HCT116 (cell line): ENCODE data around the gene TGM2. TPM values are rescaled to one million over a fixed set of nuclear protein-coding genes. Genes with fewer than 3 reads are reported as not detected.

ENCODE experiments used
- ATAC-seq: fragments of 200-7000 bp; cut with Tn5 transposase; 2 replicates; pipeline ENCODE4 v1.9.1; 2020; ENCODE audit warnings: mild to moderate bottlenecking, moderate library complexity
- BruUV-seq: library from RNA; stranded (reverse); fragments of 400-500 nt; replicated peaks from 2 replicates; lab custom pipeline; 2021; lab: Mats Ljungman, UMichigan
- CTCF ChIA-PET: fragments of 300-600 bp; sonication (Branson Sonifier 250); formaldehyde crosslinking; loops from one replicate; lab custom pipeline; 2021; ENCODE audit warnings: antibody characterized with exemption; lab: Charles Lee
- POLR2A ChIA-PET: fragments of 300-600, 350-600 bp; sonication (Branson Sonifier 250); formaldehyde crosslinking; loops from one replicate; lab custom pipeline; 2021; ENCODE audit warnings: antibody characterized with exemption; lab: Charles Lee
- RAD21 ChIA-PET, 2 experiments: fragments of 300-600 bp; sonication (Branson Sonifier 250); formaldehyde crosslinking; loops; one replicate each; lab custom pipeline; 2023; ENCODE audit warnings: low total read pairs in 2 of 2; ENCODE audit not compliant: uncharacterized antibody in 2 of 2, unreplicated experiment in 2 of 2, low non-redundant PET in 1 of 2; lab: Charles Lee
- DNase-seq: peaks from one replicate; pipeline ENCODE4 v3.0.0-alpha.2; 2010; ENCODE audit warnings: low read depth, low spot score
- H2AFZ ChIP-seq: fragments of 200-600 bp; shearing (Covaris generic), sonication (generic); 2 replicates; pipeline ENCODE4 v1.6.1; 2017; ENCODE audit warnings: low read depth, mixed run types, mixed read lengths, antibody characterized with exemption, low read length; ENCODE audit not compliant: poor library complexity, severe bottlenecking
- H3K27ac ChIP-seq: 2 replicates; pipeline ENCODE4 v1.5.1; 2012; ENCODE audit warnings: low read depth, low read length
- H3K27me3 ChIP-seq: fragments of 200-600 bp; sonication (generic); 2 replicates; pipeline ENCODE4 v1.6.1; 2016; ENCODE audit warnings: mixed run types, low read length, mixed read lengths; ENCODE audit not compliant: insufficient read depth
- H3K36me3 ChIP-seq, 2 experiments: fragments of 200-500 bp in 1 of 2; fragments of 200-600 bp in 1 of 2; sonication (Bioruptor generic) in 1 of 2; sonication (generic) in 1 of 2; 2 replicates each; pipeline versions ENCODE4 v1.5.1 to v1.6.1; 2014 to 2016; ENCODE audit warnings: low read length in 2 of 2, inconsistent platforms in 1 of 2, mixed read lengths in 1 of 2, mixed run types in 1 of 2; ENCODE audit not compliant: insufficient read depth in 2 of 2, control insufficient read depth in 1 of 2
- H3K4me1 ChIP-seq, 2 experiments: fragments of 200-600 bp in 1 of 2; sonication (generic) in 1 of 2; 2 replicates each; pipeline versions ENCODE4 v1.5.1 to v1.6.1; 2012 to 2017; ENCODE audit warnings: low read length in 2 of 2, inconsistent platforms in 1 of 2, mild to moderate bottlenecking in 1 of 2, mixed read lengths in 1 of 2, mixed run types in 1 of 2, moderate library complexity in 1 of 2; ENCODE audit not compliant: insufficient read depth in 2 of 2, control insufficient read depth in 1 of 2
- H3K4me2 ChIP-seq: fragments of 200-600 bp; sonication (generic); 2 replicates; pipeline ENCODE4 v1.6.1; 2017; ENCODE audit warnings: mixed run types, low read length, mixed read lengths
- H3K4me3 ChIP-seq, 2 experiments: fragments of 200-600 bp in 1 of 2; sonication (generic) in 1 of 2; replicated peaks in 1 of 2; 2 replicates each; pipeline ENCODE4 v1.5.1; 2011 to 2016; ENCODE audit warnings: low read length in 2 of 2, control low read depth in 1 of 2, low read depth in 1 of 2, mild to moderate bottlenecking in 1 of 2, mixed read lengths in 1 of 2, mixed run types in 1 of 2
- H3K79me2 ChIP-seq: fragments of 200-600 bp; sonication (generic); 2 replicates; pipeline ENCODE4 v1.6.1; 2017; ENCODE audit warnings: mild to moderate bottlenecking, mixed run types, low read length, moderate library complexity, mixed read lengths; ENCODE audit not compliant: insufficient read depth
- H3K9ac ChIP-seq: fragments of 200-600 bp; sonication (generic); 2 replicates; pipeline ENCODE4 v1.6.1; 2016; ENCODE audit warnings: low read length, mixed read lengths
- H3K9me2 ChIP-seq: fragments of 200-600 bp; sonication (generic), shearing (Covaris generic); 2 replicates; pipeline ENCODE4 v1.6.1; 2017; ENCODE audit warnings: mixed run types, mild to moderate bottlenecking, moderate library complexity; ENCODE audit not compliant: insufficient read depth
- H3K9me3 ChIP-seq, 2 experiments: fragments of 200-500 bp in 1 of 2; fragments of 200-600 bp in 1 of 2; sonication (Bioruptor generic) in 1 of 2; sonication (generic) in 1 of 2; 2 replicates each; pipeline ENCODE4 v1.6.1; 2014 to 2017; ENCODE audit warnings: low read length in 2 of 2, mixed read lengths in 2 of 2, inconsistent platforms in 1 of 2, low read depth in 1 of 2, mild to moderate bottlenecking in 1 of 2, mixed run types in 1 of 2, moderate library complexity in 1 of 2; ENCODE audit not compliant: control insufficient read depth in 1 of 2, insufficient read depth in 1 of 2
- H4K20me1 ChIP-seq: fragments of 200-600 bp; sonication (generic), shearing (Covaris generic); 2 replicates; pipeline ENCODE4 v1.6.1; 2017; ENCODE audit warnings: mixed run types, mild to moderate bottlenecking, moderate library complexity; ENCODE audit not compliant: insufficient read depth
- EGR1 ChIP-seq: IDR thresholded peaks from 2 replicates; pipeline ENCODE4 v1.6.1; 2012; ENCODE audit warnings: low read depth
- ELF1 ChIP-seq: IDR thresholded peaks from 2 replicates; pipeline ENCODE4 v1.6.1; 2012; ENCODE audit warnings: low read depth, borderline replicate concordance
- EZH2 ChIP-seq: fragments of 200-600 bp; sonication (generic); IDR thresholded peaks from 2 replicates; pipeline ENCODE4 v1.6.1; 2017; ENCODE audit warnings: antibody characterized with exemption, mixed run types
- EZH2phosphoT487 ChIP-seq: fragments of 200-600 bp; IDR thresholded peaks from 2 replicates; pipeline ENCODE4 v1.6.1; 2018; ENCODE audit warnings: antibody characterized with exemption, borderline replicate concordance
- JUND ChIP-seq: IDR thresholded peaks from 2 replicates; pipeline ENCODE4 v1.6.1; 2012
- POLR2A ChIP-seq: IDR thresholded peaks from 2 replicates; pipeline ENCODE4 v1.7.0; 2011; ENCODE audit warnings: borderline replicate concordance; ENCODE audit not compliant: insufficient read depth, insufficient read length; ENCODE audit errors: extremely low read depth
- SP1 ChIP-seq: IDR thresholded peaks from 2 replicates; pipeline ENCODE4 v1.6.1; 2012; ENCODE audit warnings: low read depth
- TCF7L2 ChIP-seq: IDR thresholded peaks from 2 replicates; pipeline ENCODE4 v1.7.0; 2011; ENCODE audit warnings: borderline replicate concordance, inconsistent platforms; ENCODE audit not compliant: insufficient read depth, insufficient read length; ENCODE audit errors: extremely low read depth
- YY1 ChIP-seq: IDR thresholded peaks from 2 replicates; pipeline ENCODE4 v1.6.1; 2011; ENCODE audit warnings: low read length, low read depth, moderate library complexity, mild to moderate bottlenecking; ENCODE audit not compliant: insufficient replicate concordance; ENCODE audit errors: extremely low read depth
- intact Hi-C: fragments of 100-400 bp; cut with micrococcal nuclease; formaldehyde crosslinking; loops from 2 replicates; pipeline ENCODE4 v1.10.0; 2022
- total RNA-seq: library from RNA; stranded (reverse); gene quantifications from one replicate; pipeline ENCODE4 v1.2.1, GENCODE V29; 2021; ENCODE audit not compliant: unreplicated experiment
- TF ChIP-seq, protein P1 (sequence below), 3 experiments: fragments of 200-600 bp in 1 of 3; sonication (generic) in 1 of 3; IDR thresholded peaks in 2 of 3; conservative IDR thresholded peaks in 1 of 3; 2 replicates each; pipeline ENCODE4 v1.5.1; 2012 to 2017; ENCODE audit warnings: low read depth in 2 of 3, low read length in 2 of 3, antibody characterized with exemption in 1 of 3, borderline replicate concordance in 1 of 3, control low read depth in 1 of 3, mild to moderate bottlenecking in 1 of 3, mixed read lengths in 1 of 3, mixed run types in 1 of 3, moderate library complexity in 1 of 3; ENCODE audit not compliant: insufficient read depth in 1 of 3
- TF ChIP-seq, protein P2 (sequence below): IDR thresholded peaks from 2 replicates; pipeline ENCODE4 v1.6.1; 2012; ENCODE audit warnings: low read depth
- TF ChIP-seq, protein P3 (sequence below): IDR thresholded peaks from 2 replicates; pipeline ENCODE4 v1.6.1; 2012

The TGM2 gene
- total RNA-seq, 1 experiment from 2014 or later = 6.1 TPM

DNA sequence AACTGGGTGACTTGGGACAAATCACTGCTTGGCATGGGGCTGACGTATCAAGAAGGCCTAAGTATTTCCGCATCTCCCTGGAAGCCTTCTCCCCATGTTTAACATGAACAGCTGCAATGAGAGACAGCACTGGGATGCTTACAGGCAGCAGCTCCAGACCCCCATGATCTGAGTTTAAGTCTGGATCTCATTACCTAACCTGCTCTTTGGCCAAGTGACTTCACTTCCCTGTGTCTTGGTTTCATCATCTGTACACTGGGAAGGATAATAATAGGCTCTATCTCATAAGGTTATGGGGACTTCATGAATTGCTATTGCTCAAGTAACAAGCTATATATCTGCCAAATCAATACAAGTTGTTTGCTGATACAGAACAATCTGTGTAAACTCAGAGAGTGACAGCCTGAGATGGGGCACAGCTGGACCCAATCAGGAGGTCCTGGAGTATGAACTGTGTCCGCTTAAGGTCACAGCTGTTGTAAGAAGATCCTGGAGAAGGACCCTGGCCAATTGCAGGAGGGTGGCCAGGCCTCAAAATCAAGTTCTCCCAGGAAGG lies 56.0 kb downstream of the TGM2 start:
- ChIA-PET POLR2A (no interaction called here), RAD21 (no interaction called here), CTCF (interaction anchor here (1.2 to 1.7 kb wide), 2 partner anchors 36 to 112 kb away, joined by 4 read pairs; no protein-coding TSS in a partner anchor)
- BruUV-seq = no TSS peak
- Histone ChIP-seq H3K4me3 (no peak overlapping the region), H3K79me2 (no peaks in the 10 kb centered on the region), H3K27me3 (no peaks in the 10 kb centered on the region), H3K9me2 (no peaks in the 10 kb centered on the region), H3K4me2 (no peak overlapping the region), H3K9ac (no peak overlapping the region), H4K20me1 (no peaks in the 10 kb centered on the region), H2AFZ (no peak overlapping the region), H3K4me1 (peaks cover 10 to 27% of the 10 kb centered on the region in 2 experiments; a peak in 3 of 4 replicates), H3K27ac (no peak overlapping the region), H3K9me3 (no peaks in the 10 kb centered on the region), H3K36me3 (no peaks in the 10 kb centered on the region)
- TF ChIP-seq SP1 = no peak
- DNase-seq (no peak), ATAC-seq (no peak)
- intact Hi-C loops = no loop called here

DNA sequence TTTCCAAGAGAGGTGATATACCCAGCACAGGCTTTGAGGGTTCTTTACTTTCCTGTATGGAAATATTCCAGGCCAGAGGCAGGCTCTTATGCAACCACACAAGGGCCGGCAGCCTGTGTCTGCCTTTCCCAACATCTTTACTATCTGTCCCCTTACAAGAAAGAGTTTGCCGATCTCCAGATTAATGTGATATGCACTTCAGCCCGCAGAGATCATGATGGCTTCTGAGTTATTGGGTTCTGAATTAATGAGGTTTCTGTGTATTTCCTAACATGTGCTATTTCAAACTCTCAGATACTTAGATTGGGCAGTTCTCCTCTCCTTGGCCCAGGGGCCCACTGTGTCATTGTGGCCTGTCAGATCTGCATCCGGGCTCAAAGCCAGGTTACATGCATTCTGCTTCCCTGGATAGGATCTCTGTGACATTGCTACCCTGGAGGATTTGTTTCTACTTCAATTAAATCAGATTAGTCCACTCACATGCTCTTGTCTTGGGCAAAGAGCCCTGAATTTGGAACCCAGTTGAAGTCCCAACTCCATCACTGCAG lies 56.6 kb downstream of the TGM2 start:
- no TSS peak for BruUV-seq
- CTCF ChIA-PET = no interaction called here
- Histone ChIP-seq H3K4me2 (no peak overlapping the region), H4K20me1 (no peaks in the 10 kb centered on the region), H3K79me2 (no peaks in the 10 kb centered on the region), H3K9ac (no peak overlapping the region), H3K9me2 (no peaks in the 10 kb centered on the region), H3K36me3 (no peaks in the 10 kb centered on the region), H3K4me1 (peaks cover 10 to 21% of the 10 kb centered on the region in 2 experiments; a peak in 3 of 4 replicates), H3K9me3 (no peaks in the 10 kb centered on the region), H3K27me3 (no peaks in the 10 kb centered on the region), H3K27ac (no peak overlapping the region), H2AFZ (no peak overlapping the region), H3K4me3 (no peak overlapping the region)
- intact Hi-C loops = no loop called here
- no peak for TF ChIP-seq EZH2phosphoT487
- TF ChIP-seq, protein P1, sequence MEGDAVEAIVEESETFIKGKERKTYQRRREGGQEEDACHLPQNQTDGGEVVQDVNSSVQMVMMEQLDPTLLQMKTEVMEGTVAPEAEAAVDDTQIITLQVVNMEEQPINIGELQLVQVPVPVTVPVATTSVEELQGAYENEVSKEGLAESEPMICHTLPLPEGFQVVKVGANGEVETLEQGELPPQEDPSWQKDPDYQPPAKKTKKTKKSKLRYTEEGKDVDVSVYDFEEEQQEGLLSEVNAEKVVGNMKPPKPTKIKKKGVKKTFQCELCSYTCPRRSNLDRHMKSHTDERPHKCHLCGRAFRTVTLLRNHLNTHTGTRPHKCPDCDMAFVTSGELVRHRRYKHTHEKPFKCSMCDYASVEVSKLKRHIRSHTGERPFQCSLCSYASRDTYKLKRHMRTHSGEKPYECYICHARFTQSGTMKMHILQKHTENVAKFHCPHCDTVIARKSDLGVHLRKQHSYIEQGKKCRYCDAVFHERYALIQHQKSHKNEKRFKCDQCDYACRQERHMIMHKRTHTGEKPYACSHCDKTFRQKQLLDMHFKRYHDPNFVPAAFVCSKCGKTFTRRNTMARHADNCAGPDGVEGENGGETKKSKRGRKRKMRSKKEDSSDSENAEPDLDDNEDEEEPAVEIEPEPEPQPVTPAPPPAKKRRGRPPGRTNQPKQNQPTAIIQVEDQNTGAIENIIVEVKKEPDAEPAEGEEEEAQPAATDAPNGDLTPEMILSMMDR (IDR thresholded peaks at IDR 0.05 in 2 of 3, conservative IDR thresholded peaks at IDR 0.05 in 1 of 3; ENCODE audit: borderline replicate concordance in 1 of 3, insufficient read depth in 1 of 3, low read depth in 2 of 3, low read length in 2 of 3) = no peak
- TF ChIP-seq ELF1 = no peak
- TF ChIP-seq EGR1 = no peak
- no peak for TF ChIP-seq TCF7L2
- no peak for TF ChIP-seq POLR2A
- TF ChIP-seq EZH2 = no peak
- TF ChIP-seq, protein P2, sequence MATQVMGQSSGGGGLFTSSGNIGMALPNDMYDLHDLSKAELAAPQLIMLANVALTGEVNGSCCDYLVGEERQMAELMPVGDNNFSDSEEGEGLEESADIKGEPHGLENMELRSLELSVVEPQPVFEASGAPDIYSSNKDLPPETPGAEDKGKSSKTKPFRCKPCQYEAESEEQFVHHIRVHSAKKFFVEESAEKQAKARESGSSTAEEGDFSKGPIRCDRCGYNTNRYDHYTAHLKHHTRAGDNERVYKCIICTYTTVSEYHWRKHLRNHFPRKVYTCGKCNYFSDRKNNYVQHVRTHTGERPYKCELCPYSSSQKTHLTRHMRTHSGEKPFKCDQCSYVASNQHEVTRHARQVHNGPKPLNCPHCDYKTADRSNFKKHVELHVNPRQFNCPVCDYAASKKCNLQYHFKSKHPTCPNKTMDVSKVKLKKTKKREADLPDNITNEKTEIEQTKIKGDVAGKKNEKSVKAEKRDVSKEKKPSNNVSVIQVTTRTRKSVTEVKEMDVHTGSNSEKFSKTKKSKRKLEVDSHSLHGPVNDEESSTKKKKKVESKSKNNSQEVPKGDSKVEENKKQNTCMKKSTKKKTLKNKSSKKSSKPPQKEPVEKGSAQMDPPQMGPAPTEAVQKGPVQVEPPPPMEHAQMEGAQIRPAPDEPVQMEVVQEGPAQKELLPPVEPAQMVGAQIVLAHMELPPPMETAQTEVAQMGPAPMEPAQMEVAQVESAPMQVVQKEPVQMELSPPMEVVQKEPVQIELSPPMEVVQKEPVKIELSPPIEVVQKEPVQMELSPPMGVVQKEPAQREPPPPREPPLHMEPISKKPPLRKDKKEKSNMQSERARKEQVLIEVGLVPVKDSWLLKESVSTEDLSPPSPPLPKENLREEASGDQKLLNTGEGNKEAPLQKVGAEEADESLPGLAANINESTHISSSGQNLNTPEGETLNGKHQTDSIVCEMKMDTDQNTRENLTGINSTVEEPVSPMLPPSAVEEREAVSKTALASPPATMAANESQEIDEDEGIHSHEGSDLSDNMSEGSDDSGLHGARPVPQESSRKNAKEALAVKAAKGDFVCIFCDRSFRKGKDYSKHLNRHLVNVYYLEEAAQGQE = no peak
- TF ChIP-seq, protein P3, sequence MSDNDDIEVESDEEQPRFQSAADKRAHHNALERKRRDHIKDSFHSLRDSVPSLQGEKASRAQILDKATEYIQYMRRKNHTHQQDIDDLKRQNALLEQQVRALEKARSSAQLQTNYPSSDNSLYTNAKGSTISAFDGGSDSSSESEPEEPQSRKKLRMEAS = no peak
- no peak for TF ChIP-seq JUND
- TF ChIP-seq YY1 = no peak
- no peak for DNase-seq
- no peak for ATAC-seq
- RAD21 ChIA-PET = no interaction called here
- POLR2A ChIA-PET = no interaction called here
